Loucy (cell line): ENCODE data around the gene TDRD9.
A peak's percentile ranks its signal among the peaks of the same experiment; 100 is the strongest.
"Not testable (repeated sequence)": the region's sequence is repeated elsewhere in the genome, so short reads cannot be mapped to it uniquely, and the experiment has no call there.

Experiments used
- H2AFZ ChIP-seq: fragments of 200-600 bp; sonication (generic); 2 replicates; pipeline ENCODE4 v1.6.0; 2016; ENCODE audit warnings: antibody characterized with exemption, mild to moderate bottlenecking, low read length, moderate library complexity
- H3F3A ChIP-seq: fragments of 200-600 bp; 2 replicates; pipeline ENCODE4 v1.6.0; 2016; ENCODE audit warnings: antibody characterized with exemption, low read depth, mild to moderate bottlenecking
- H3K27me3 ChIP-seq: fragments of 200-600 bp; sonication (generic); 2 replicates; pipeline ENCODE4 v1.6.1; 2014; ENCODE audit warnings: low read length, mild to moderate bottlenecking; ENCODE audit not compliant: insufficient read depth, poor library complexity, severe bottlenecking
- H3K36me3 ChIP-seq: fragments of 200-600 bp; sonication (generic); 2 replicates; pipeline ENCODE4 v1.6.1; 2016; ENCODE audit warnings: low read length; ENCODE audit not compliant: insufficient read depth
- H3K4me1 ChIP-seq: fragments of 200-600 bp; sonication (generic); 2 replicates; pipeline ENCODE4 v1.5.1; 2014; ENCODE audit warnings: low read length, mild to moderate bottlenecking; ENCODE audit not compliant: insufficient read depth, poor library complexity, severe bottlenecking
- H3K4me2 ChIP-seq: fragments of 200-600 bp; sonication (generic); 2 replicates; pipeline ENCODE4 v1.6.0; 2014; ENCODE audit warnings: antibody characterized with exemption, low read length, low read depth, mild to moderate bottlenecking; ENCODE audit not compliant: poor library complexity, severe bottlenecking
- H3K4me3 ChIP-seq: fragments of 200-600 bp; sonication (generic); 2 replicates; pipeline ENCODE4 v1.5.1; 2014; ENCODE audit warnings: low read length, mild to moderate bottlenecking, mixed read lengths; ENCODE audit not compliant: poor library complexity, severe bottlenecking
- H3K79me2 ChIP-seq: fragments of 200-600 bp; sonication (generic); 2 replicates; pipeline ENCODE4 v1.6.1; 2014; ENCODE audit warnings: low read length; ENCODE audit not compliant: insufficient read depth
- H3K9ac ChIP-seq: fragments of 200-600 bp; sonication (generic); 2 replicates; pipeline ENCODE4 v1.6.0; 2014; ENCODE audit warnings: mild to moderate bottlenecking, low read depth, low read length, moderate library complexity; ENCODE audit not compliant: poor library complexity, severe bottlenecking
- H3K9me2 ChIP-seq: fragments of 200-600 bp; sonication (generic); replicated peaks from 2 replicates; pipeline ENCODE4 v1.6.1; 2016; ENCODE audit warnings: low read depth, low read length, mixed read lengths
- H3K9me3 ChIP-seq: fragments of 200-600 bp; sonication (generic); 2 replicates; pipeline ENCODE4 v1.6.1; 2014; ENCODE audit warnings: mild to moderate bottlenecking, antibody characterized with exemption, low read length, low read depth; ENCODE audit not compliant: insufficient read depth
- H4K20me1 ChIP-seq: fragments of 200-600 bp; sonication (generic); 2 replicates; pipeline ENCODE4 v1.6.0; 2014; ENCODE audit warnings: antibody characterized with exemption, low read length, mild to moderate bottlenecking; ENCODE audit not compliant: insufficient read depth, poor library complexity, severe bottlenecking
- EZH2phosphoT487 ChIP-seq: fragments of 200-600 bp; IDR thresholded peaks from 2 replicates; pipeline ENCODE4 v1.6.1; 2018; ENCODE audit warnings: antibody characterized with exemption, mild to moderate bottlenecking, moderate library complexity, borderline replicate concordance
- TF ChIP-seq, protein P1 (sequence below): fragments of 200-600 bp; sonication (generic); conservative IDR thresholded peaks from 2 replicates; pipeline ENCODE4 v1.5.1; 2014; ENCODE audit warnings: mild to moderate bottlenecking, antibody characterized with exemption, low read length

Gene TDRD9

DNA sequence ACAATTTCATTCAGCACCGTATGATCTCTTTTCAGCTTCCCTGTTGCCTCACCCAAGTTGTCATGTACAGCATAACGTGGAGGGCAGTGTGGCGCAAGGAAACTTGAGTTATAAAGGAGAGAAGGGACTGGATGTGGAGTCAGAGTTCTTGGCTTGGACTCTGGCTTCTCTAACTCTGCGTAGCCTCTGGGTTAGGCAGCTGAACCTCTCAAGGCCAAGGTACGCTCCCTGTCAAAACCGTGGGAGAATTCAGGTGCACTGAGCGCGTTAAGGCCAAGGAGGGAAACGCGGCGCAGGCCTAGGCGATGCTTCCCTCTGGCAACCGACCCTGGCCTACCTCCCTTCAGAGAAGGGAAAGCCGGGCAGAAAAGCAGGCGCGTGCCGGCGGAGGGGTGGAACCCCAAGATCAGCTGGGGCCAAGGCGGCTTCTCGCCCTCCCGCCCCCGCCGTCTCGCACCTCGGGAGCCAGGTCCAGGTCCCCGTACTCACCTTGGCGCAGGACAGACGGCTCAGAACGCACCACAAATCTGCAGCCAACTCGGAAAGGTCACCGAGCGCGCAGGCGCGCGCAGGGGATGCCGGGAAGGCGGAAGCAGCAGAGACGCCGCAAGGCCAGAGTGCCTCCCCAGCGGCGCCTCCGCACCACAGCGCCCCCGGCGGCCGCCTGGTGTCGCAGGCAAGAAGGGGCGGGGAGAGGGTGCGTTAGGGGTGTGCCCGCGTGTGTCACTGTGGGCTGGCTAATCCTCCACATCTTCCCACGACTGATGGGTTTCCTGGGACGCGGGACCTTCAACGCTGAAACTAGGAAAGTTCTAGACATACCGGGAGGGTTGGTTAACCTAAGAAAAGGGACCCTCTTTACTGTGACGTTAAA lies 7.0 kb upstream of the TDRD9 start:
- Histone ChIP-seq H3K79me2 (peaks cover 50% of the 10 kb centered on the region), H3F3A (no peaks in the 10 kb centered on the region; the same call in 1 of the 2 replicates), H3K4me1 (peaks cover 10% of the 10 kb centered on the region), H3K9ac (peak overlapping the region; percentile 92), H3K27me3 (no peaks in the 10 kb centered on the region), H3K36me3 (no peaks in the 10 kb centered on the region), H3K9me3 (no peaks in the 10 kb centered on the region), H3K4me2 (peak overlapping the region; percentile 77), H2AFZ (peak overlapping the region; percentile 96), H3K9me2 (no peaks in the 10 kb centered on the region), H3K4me3 (peak overlapping the region; percentile 97), H4K20me1 (peaks cover 25% of the 10 kb centered on the region)
- no peak for TF ChIP-seq EZH2phosphoT487
- TF ChIP-seq, protein P1, sequence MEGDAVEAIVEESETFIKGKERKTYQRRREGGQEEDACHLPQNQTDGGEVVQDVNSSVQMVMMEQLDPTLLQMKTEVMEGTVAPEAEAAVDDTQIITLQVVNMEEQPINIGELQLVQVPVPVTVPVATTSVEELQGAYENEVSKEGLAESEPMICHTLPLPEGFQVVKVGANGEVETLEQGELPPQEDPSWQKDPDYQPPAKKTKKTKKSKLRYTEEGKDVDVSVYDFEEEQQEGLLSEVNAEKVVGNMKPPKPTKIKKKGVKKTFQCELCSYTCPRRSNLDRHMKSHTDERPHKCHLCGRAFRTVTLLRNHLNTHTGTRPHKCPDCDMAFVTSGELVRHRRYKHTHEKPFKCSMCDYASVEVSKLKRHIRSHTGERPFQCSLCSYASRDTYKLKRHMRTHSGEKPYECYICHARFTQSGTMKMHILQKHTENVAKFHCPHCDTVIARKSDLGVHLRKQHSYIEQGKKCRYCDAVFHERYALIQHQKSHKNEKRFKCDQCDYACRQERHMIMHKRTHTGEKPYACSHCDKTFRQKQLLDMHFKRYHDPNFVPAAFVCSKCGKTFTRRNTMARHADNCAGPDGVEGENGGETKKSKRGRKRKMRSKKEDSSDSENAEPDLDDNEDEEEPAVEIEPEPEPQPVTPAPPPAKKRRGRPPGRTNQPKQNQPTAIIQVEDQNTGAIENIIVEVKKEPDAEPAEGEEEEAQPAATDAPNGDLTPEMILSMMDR: peak; percentile 83

DNA sequence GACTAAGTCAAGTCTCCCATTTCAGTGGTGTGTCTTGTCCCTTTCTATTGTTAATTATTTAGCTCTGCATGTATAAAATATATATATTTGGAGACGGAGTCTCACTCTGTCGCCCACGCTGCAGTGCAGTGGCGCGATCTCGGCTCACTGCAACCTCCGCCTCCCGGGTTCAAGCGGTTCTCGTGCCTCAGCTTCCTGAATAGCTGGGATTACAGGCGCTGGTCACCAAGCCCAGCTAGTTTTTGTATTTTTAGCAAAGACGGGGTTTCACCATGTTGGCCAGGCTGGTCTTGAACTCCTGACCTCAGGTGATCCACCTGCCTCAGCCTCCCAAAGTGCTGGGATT lies 6.4 kb upstream of the TDRD9 start:
- not testable (repeated sequence) for H3K36me3 ChIP-seq, H3F3A ChIP-seq, H3K9me3 ChIP-seq, H3K27me3 ChIP-seq, H3K9me2 ChIP-seq
- Histone ChIP-seq H3K4me1 (peaks cover 10% of the 10 kb centered on the region), H2AFZ (peak overlapping the region; percentile 96), H3K79me2 (peaks cover 44% of the 10 kb centered on the region), H3K4me3 (peak overlapping the region; percentile 97), H3K4me2 (peak overlapping the region; percentile 68), H3K9ac (peak overlapping the region; percentile 14), H4K20me1 (peaks cover 20% of the 10 kb centered on the region)

DNA sequence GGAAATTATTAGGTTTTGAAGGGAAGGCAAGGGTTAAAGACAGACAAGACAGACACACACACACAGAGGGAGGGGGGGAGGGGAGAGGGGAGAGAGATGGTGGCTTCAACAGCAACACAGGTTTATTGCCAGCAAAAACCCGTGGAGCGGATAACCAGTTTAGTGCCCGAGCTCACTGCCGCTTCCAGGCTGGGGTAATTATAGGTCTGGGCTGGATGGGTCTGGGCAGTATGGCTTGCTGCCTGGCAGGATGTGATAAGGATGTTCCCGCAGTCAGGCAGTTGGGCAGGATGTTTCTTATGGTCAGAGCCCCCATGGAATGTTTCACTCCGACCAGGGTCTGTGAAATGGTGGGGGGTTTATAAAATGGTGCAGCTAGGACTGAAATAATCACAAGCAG lies 4.4 kb upstream of the TDRD9 start:
- H3K36me3 ChIP-seq: no peaks in the 10 kb centered on the region
- H3K4me3 ChIP-seq: peak overlapping the region; percentile 11
- no peak overlapping the region for H3K9ac ChIP-seq
- TF ChIP-seq EZH2phosphoT487: no peak
- TF ChIP-seq, protein P1: no peak
- no peaks in the 10 kb centered on the region for H3K9me3 ChIP-seq
- peak overlapping the region; percentile 46 for H2AFZ ChIP-seq
- H3K9me2 ChIP-seq: no peaks in the 10 kb centered on the region
- peaks cover 4% of the 10 kb centered on the region for H3K4me1 ChIP-seq
- peaks cover 13% of the 10 kb centered on the region for H4K20me1 ChIP-seq
- H3K79me2 ChIP-seq: peaks cover 25% of the 10 kb centered on the region
- H3K27me3 ChIP-seq: no peaks in the 10 kb centered on the region
- peak overlapping the region; percentile 5 for H3K4me2 ChIP-seq
- no peaks in the 10 kb centered on the region; the same call in 1 of the 2 replicates for H3F3A ChIP-seq

DNA sequence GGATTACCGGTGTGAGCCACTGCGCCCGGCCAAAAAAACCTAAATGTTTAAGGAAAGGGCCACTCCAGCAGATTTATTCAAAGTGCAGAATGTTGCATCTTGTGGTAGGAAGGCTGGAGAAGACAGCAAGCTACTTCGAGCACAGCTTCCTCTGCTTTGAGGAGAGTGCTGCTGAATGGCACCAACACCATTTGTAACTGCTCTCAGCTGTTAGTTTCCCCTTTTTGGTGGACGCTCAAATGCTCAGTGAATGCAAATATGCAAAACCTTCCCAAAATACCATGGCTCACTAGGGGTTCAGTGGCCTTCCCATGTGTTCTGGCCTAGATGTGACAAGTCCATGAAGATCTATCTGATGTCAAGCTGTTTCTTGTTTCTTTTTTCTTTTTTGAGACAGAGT lies 2.9 kb upstream of the TDRD9 start:
- TF ChIP-seq, protein P1: no peak
- TF ChIP-seq EZH2phosphoT487: no peak
- Histone ChIP-seq H3K9ac (no peak overlapping the region), H3K27me3 (no peaks in the 10 kb centered on the region), H3K4me2 (no peak overlapping the region), H3K36me3 (no peaks in the 10 kb centered on the region), H3K4me3 (no peak overlapping the region), H3K9me3 (no peaks in the 10 kb centered on the region), H3K9me2 (no peaks in the 10 kb centered on the region), H3K79me2 (peaks cover 10% of the 10 kb centered on the region), H3F3A (no peaks in the 10 kb centered on the region; the same call in 1 of the 2 replicates), H4K20me1 (peaks cover 9% of the 10 kb centered on the region), H3K4me1 (peaks cover 4% of the 10 kb centered on the region), H2AFZ (0 out of 2 replicates have a peak overlapping the region, but pooled peaks have one; percentile 73)
